Esophagus squamous epithelium (tissue), 4 donors: Measurements from ENCODE around the gene CD58.
"Not testable (repeated sequence)": the region's sequence is repeated elsewhere in the genome, so short reads cannot be mapped to it uniquely, and the experiment has no call there.

ENCODE experiments used
- POLR2A ChIP-seq, 4 donors: fragments of 450-650 bp; IDR thresholded peaks; one replicate each; pipeline ENCODE4 v1.6.1; 2017; ENCODE audit warnings: antibody characterized with exemption in 4 of 4, mild to moderate bottlenecking in 4 of 4, moderate library complexity in 3 of 4
- TF ChIP-seq, protein P1 (sequence below), 6 experiments: fragments of 450-650 bp in 4 of 6; fragments of 200-600 bp in 2 of 6; sonication (generic) in 2 of 6; IDR thresholded peaks; one replicate each; pipeline ENCODE4 v1.5.1; 2016 to 2019; ENCODE audit warnings: antibody characterized with exemption in 6 of 6, mild to moderate bottlenecking in 4 of 6, moderate library complexity in 4 of 6

DNA sequence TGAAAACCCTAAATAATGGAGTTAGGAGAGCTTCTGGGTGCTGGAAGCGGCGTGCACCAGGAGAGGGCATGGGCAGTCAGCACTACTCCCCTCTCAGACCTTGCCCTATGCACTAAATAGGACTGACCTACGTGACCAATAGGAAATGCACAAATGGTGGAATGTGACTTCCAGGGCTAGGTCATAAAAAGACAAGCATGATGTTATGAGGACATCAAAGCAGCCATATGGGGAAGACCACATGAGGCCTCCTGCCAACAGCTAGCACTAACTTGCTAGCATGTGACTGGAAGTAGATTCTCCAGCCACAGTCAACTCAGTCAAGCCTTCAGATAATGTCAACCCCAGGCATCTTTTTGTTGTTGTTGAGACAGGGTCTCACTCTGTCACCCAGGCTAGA, 49.6 kb upstream of the CD58 start:
- TF ChIP-seq, protein P1, sequence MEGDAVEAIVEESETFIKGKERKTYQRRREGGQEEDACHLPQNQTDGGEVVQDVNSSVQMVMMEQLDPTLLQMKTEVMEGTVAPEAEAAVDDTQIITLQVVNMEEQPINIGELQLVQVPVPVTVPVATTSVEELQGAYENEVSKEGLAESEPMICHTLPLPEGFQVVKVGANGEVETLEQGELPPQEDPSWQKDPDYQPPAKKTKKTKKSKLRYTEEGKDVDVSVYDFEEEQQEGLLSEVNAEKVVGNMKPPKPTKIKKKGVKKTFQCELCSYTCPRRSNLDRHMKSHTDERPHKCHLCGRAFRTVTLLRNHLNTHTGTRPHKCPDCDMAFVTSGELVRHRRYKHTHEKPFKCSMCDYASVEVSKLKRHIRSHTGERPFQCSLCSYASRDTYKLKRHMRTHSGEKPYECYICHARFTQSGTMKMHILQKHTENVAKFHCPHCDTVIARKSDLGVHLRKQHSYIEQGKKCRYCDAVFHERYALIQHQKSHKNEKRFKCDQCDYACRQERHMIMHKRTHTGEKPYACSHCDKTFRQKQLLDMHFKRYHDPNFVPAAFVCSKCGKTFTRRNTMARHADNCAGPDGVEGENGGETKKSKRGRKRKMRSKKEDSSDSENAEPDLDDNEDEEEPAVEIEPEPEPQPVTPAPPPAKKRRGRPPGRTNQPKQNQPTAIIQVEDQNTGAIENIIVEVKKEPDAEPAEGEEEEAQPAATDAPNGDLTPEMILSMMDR (IDR thresholded peaks at IDR 0.05): not testable (repeated sequence)
- not testable (repeated sequence) for TF ChIP-seq POLR2A (IDR thresholded peaks at IDR 0.05)
